IPS-18c (cell line): ENCODE measurements around the gene GRK3.

Experiments used
- H3K4me3 ChIP-seq: 2 replicates; pipeline ENCODE4 v1.7.0; 2013; ENCODE audit warnings: low read depth, mild to moderate bottlenecking, low read length, moderate library complexity; ENCODE audit not compliant: insufficient read depth
- H3K9me3 ChIP-seq: one replicate; pipeline ENCODE4 v1.6.1; 2013; ENCODE audit warnings: mild to moderate bottlenecking, low read length, moderate library complexity; ENCODE audit not compliant: control insufficient read depth, insufficient read depth

The GRK3 gene

DNA sequence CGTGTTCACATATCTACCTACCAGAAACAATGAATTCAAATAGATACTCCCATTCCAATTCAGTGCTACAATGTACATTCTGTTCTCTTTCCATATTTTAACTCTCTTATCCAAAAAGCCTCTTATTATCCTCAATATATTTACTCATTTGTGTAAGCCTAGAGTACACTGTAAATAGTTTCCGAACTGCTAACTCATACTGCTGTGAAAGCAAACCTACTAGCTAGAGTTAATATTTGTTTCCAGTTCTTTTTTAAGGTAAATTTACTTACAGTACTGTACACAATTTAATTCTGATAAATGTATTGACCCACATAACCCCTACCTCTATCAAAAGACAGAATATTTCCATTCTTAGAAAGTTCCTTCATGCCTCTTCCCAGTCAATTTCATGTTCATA is 71.8 kb downstream of the GRK3 start:
- Histone ChIP-seq H3K4me3 (no peak overlapping the region), H3K9me3 (no peaks in the 10 kb centered on the region)

DNA sequence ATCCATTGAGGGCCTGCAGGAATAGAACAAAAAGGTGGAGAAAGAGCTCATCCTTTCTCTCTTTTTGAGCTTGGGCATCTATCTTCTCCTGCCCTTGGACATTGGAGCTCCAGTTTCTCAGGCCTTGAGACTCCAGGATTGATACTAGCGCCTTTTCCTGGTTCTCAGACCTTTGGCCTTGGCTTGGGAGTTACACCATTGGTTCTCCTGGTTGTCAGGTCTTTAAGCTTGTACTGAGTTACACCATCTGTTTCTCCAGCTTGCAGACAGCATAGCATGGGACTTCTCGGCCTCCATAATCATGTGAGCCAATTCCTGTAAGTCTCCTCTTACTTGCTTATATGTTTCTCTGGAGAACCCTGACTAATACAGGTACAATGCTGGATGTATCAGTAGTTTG is 72.6 kb downstream of the GRK3 start:
- Histone ChIP-seq H3K9me3 (no peaks in the 10 kb centered on the region), H3K4me3 (no peak overlapping the region)

- Histone ChIP-seq H3K9me3 (no peaks in the 10 kb centered on the region), H3K4me3 (no peak overlapping the region)
These were observed 73.2 kb downstream of the GRK3 start for GRCh38 chr22:25637672-25638071.

DNA sequence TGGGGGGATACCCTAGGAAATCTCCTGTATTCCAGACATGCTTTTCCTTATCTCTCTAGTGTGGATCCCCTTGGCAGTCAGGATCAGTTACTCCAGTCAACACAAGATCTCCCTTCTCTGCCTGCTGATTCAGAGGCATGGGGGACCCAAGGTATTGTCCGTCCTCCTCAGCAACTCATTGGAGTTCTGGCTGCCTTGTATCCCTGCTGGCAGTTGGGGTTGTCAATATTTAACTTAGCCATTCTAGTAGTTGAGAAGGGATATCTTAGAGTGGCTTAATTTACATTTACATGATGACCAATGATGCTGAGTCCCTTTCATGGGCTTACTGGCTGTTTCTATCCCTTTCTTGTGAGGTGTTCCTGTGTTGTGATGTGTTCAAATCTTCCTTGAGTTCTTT is 74.2 kb downstream of the GRK3 start:
- Histone ChIP-seq H3K4me3 (no peak overlapping the region), H3K9me3 (no peaks in the 10 kb centered on the region)

- H3K4me3 ChIP-seq, result no peak overlapping the region
- H3K9me3 ChIP-seq, result no peaks in the 10 kb centered on the region
These were observed 77.2 kb downstream of the GRK3 start for GRCh38 chr22:25641650-25642049.

DNA sequence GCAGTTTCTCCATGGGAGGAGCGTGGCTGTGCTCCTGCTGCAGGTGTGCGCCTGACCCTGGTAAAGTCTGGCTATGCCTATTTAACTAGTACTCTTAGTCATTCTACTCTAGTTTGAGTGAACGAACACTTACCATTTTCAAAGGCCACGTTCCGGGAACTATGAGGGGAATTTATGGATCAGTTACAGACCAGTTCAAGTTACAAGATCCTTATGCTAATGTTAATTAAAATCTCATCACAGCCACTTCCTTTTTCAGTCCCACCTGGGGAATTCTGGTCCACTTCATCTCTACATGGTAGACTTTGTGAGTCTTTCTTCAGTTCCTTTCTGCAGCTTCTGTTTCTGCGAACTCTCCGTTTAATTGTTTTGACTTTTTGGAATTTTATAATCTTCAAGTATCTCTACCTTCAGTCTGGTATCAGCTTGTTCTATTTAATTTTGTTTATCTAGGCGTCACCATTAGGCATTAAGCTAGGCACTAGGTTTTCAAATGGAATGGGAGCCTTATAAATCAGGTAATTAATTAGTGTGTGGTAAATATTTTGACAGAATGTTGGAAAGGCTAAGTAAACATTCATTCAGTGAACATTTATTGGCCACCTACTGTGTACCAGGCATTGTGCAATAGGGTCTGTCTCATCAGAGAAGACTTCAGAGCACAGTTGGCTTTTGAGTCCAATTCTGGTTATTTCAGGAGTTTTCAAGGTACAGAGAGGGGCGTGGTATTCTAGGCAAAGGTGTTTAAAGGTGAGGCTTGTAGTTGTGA is 78.9 kb downstream of the GRK3 start:
- no peaks in the 10 kb centered on the region for H3K9me3 ChIP-seq
- no peak overlapping the region for H3K4me3 ChIP-seq

- Histone ChIP-seq H3K4me3 (no peak overlapping the region), H3K9me3 (no peaks in the 10 kb centered on the region)
These were observed 79.6 kb downstream of the GRK3 start for GRCh38 chr22:25644122-25644521.

DNA sequence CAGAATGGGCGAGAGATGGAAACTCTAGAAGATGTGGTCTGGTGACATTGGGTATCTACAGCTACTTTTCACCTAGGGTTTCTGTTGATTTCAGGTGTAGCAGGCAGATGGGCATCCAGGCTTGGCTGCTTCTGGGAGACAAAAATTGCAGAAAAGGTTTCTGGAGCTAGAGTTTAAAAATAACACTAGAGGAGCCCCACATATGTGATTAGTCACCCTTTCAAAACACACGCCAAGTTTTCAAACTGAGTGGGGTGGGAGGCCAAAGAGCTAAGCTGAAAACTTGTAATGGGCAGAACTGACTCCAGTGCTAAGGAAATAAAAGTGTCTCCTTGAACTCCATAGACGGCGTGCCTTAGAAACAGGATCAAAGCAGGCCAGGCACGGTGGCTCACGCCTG is 80.8 kb downstream of the GRK3 start:
- Histone ChIP-seq H3K4me3 (no peak overlapping the region), H3K9me3 (no peaks in the 10 kb centered on the region)

- no peak overlapping the region for H3K4me3 ChIP-seq
- no peaks in the 10 kb centered on the region for H3K9me3 ChIP-seq
These were observed 81.5 kb downstream of the GRK3 start for GRCh38 chr22:25645964-25646363.

DNA sequence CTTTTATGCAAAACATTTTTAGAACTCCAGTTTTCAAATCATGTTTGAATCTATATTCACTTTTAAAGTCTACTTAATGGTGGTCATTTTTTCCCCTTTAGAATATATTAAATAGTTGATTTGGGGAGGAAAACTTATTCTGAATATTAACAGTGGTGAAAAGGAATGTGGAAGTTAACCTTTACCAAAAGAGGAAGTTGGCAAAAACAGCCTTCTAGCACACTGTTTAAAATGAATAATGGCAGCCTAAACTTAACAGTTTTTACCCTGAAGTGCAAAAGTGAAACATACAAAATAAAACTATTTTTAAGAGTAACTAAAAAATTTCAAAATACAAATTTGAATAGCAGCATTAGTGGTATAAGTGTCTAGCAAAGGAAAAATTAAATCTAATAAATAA is 86.4 kb downstream of the GRK3 start:
- H3K4me3 ChIP-seq, result no peak overlapping the region
- no peaks in the 10 kb centered on the region for H3K9me3 ChIP-seq

DNA sequence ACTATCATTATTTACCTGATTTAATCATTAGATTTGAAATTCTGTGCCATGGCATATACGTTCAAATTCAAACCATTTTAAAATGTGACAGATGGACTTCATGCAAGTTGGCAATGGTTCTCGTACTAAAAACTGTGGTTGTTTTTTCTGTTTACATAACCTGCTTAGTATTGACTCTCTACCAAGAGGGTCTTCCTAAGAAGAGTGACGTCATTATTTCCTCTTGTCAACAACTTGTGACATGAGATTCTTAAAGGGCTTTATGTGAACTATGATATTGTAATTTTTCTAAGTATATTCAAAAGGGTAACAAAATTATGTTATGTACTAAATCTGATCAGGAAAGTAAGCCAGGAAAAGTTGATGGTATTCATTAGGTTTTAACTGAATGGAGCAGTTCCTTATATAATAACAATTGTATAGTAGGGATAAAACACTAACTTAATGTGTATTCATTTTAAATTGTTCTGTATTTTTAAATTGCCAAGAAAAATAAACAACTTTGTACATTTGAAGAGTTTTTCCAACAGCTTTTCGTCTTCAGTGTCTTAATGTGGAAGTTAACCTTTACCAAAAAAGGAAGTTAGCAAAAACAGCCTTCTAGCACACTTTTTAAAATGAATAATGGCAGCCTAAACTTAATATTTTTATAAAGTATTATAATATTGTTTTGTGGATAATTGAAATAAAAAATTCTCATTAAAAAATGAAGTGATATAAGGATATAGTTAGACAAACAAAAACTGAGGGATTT is 87.0 kb downstream of the GRK3 start:
- H3K9me3 ChIP-seq, result no peaks in the 10 kb centered on the region
- no peak overlapping the region for H3K4me3 ChIP-seq

DNA sequence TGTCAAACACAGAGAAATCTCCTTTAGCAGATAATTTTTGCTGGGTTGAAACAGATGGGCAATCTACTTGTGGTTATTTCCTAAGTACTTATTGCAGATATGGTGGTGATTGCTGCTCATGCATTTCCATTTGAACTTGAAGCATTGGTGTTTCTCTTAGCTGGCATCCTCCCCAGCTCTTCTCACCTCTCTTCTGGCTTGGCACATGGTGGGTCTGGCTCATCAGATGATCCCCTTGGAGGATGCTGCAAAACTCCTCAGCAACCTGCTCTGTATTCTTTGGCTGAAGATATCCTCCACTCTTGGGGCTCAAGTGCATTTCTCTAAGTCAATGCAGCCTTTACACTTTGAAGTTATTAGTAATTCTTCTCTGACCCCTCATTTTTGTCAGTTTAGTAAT is 90.2 kb downstream of the GRK3 start:
- H3K9me3 ChIP-seq, result no peaks in the 10 kb centered on the region
- no peak overlapping the region for H3K4me3 ChIP-seq

DNA sequence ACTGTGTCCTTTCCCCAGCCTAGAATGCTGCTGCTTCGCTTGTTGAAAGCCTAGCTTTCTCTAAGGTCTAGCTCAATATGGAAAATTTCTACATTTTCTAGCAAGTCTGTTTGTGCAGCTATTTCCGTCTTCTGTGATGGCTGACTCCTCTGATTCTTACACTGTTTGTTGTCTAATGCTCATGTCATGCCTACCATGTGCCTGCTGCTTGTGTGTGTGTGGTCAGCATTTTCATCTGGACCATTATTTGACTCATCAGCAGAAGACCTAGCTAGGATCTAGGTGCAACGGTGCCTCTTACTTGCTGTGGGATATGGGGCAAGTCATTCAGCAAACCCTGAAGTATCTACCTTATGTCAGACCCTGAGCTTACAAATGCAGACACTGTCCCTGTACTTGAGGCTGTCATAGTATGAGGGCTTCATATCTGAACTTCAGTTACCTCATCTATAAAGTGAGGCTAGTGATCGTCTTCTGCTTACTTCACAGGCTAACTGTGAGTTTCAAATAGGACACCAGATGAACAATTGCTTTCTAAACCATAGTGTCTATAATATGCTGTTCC is 91.0 kb downstream of the GRK3 start:
- Histone ChIP-seq H3K4me3 (no peak overlapping the region), H3K9me3 (no peaks in the 10 kb centered on the region)

DNA sequence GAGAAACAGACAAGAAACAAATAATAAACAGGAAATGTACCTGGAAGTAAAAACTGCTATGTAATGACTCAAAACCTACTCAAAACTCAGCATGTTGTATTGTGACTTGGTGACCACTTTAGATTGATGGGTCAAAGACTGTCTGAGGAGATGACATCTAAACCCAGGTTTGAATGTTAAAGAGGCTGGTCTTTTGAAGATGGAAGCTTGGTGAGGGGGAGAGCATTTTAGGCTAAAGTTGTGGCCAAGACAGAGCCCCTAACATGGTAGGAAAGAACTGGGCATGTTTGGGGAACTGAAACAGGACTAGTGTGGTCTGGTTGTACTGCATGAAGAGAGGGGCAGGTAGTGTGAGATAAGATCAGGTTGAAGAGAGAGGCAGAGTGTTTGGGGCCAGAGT is 92.2 kb downstream of the GRK3 start:
- no peaks in the 10 kb centered on the region for H3K9me3 ChIP-seq
- no peak overlapping the region for H3K4me3 ChIP-seq

- no peaks in the 10 kb centered on the region for H3K9me3 ChIP-seq
- no peak overlapping the region for H3K4me3 ChIP-seq
These were observed 94.2 kb downstream of the GRK3 start for GRCh38 chr22:25658633-25659032.

GRCh38 chr22:25659413-25659812 is 94.9 kb downstream of the GRK3 start:
- H3K9me3 ChIP-seq, result no peaks in the 10 kb centered on the region
- H3K4me3 ChIP-seq, result no peak overlapping the region

GRCh38 chr22:25660336-25660735 is 95.9 kb downstream of the GRK3 start:
- no peak overlapping the region for H3K4me3 ChIP-seq
- H3K9me3 ChIP-seq, result no peaks in the 10 kb centered on the region

DNA sequence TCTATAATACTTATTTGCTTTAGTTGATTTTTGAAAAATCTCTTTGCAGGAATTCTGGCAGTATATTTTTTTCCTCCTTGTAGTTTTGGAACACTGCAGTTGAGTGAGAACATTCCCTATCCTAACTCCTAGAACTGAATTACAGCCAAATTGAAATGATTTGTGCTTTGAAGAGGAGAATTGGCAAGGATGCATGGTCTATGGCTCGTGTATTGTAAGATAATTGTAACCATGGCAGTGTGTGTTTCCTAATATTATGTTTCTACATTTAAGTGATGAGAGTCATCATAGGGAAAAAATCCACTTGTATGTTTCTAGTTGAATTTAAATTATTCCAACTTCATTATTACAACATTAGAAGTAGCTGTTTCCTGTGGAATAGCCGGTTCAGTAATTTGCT is 96.6 kb downstream of the GRK3 start:
- H3K4me3 ChIP-seq, result no peak overlapping the region
- no peaks in the 10 kb centered on the region for H3K9me3 ChIP-seq
